ENCODE results near the gene NGDN. TPM values are rescaled to one million over a fixed set of nuclear protein-coding genes. Genes with fewer than 3 reads are reported as not detected.
"Not testable (repeated sequence)": the region's sequence is repeated elsewhere in the genome, so short reads cannot be mapped to it uniquely, and the experiment has no call there.

The NGDN gene
- total RNA-seq, 1 experiment from 2014 or later: 24.7 TPM

- H3K36me3 ChIP-seq (ENCODE audit: control insufficient read depth, insufficient read depth, low read length); ATAC-seq; CTCF ChIA-PET; BruUV-seq (replicated peaks); in situ Hi-C loops (cut with HindIII; ENCODE audit: low pct_unique_long_range_greater_than_20kb, low sequenced_read_pairs); H3K4me1 ChIP-seq (ENCODE audit: control insufficient read depth, insufficient read depth, low read length); H3K27ac ChIP-seq (ENCODE audit: low read length); intact Hi-C loops (cut with micrococcal nuclease; ENCODE audit: unreplicated experiment); H3K27me3 ChIP-seq (ENCODE audit: control insufficient read depth, insufficient read depth, low read length); H3K4me3 ChIP-seq (ENCODE audit: low read depth in 2 of 2, low read length in 2 of 2); H3K9me3 ChIP-seq (ENCODE audit: control insufficient read depth, insufficient read depth, low read depth, low read length); DNase-seq (ENCODE audit: low read depth, low spot score): not testable (repeated sequence)
- POLR2A ChIA-PET: interaction anchor here (0.6 kb wide), 1 partner anchor 143 kb away, joined by 5 read pairs; no protein-coding TSS in a partner anchor
- TF ChIP-seq, protein P1, sequence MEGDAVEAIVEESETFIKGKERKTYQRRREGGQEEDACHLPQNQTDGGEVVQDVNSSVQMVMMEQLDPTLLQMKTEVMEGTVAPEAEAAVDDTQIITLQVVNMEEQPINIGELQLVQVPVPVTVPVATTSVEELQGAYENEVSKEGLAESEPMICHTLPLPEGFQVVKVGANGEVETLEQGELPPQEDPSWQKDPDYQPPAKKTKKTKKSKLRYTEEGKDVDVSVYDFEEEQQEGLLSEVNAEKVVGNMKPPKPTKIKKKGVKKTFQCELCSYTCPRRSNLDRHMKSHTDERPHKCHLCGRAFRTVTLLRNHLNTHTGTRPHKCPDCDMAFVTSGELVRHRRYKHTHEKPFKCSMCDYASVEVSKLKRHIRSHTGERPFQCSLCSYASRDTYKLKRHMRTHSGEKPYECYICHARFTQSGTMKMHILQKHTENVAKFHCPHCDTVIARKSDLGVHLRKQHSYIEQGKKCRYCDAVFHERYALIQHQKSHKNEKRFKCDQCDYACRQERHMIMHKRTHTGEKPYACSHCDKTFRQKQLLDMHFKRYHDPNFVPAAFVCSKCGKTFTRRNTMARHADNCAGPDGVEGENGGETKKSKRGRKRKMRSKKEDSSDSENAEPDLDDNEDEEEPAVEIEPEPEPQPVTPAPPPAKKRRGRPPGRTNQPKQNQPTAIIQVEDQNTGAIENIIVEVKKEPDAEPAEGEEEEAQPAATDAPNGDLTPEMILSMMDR (IDR thresholded peaks at IDR 0.05): peak; percentile 35
Measured at GRCh38 chr14:23456883-23457586, 12.5 kb upstream of the NGDN start.

GRCh38 chr14:23457587-23458445, 11.7 kb upstream of the NGDN start:
- POLR2A ChIA-PET: no interaction called here
- Histone ChIP-seq H3K4me1 (ENCODE audit: control insufficient read depth, insufficient read depth, low read length) (no peaks in the 10 kb centered on the region), H3K27ac (ENCODE audit: low read length) (no peak overlapping the region), H3K9me3 (ENCODE audit: control insufficient read depth, insufficient read depth, low read depth, low read length) (no peaks in the 10 kb centered on the region), H3K4me3 (ENCODE audit: low read depth in 2 of 2, low read length in 2 of 2) (no peak overlapping the region), H3K36me3 (ENCODE audit: control insufficient read depth, insufficient read depth, low read length) (no peaks in the 10 kb centered on the region), H3K27me3 (ENCODE audit: control insufficient read depth, insufficient read depth, low read length) (peaks cover 2% of the 10 kb centered on the region; the same call in 1 of the 2 replicates)
- CTCF ChIA-PET: no interaction called here
- TF ChIP-seq POLR2AphosphoS5 (IDR thresholded peaks at IDR 0.05; ENCODE audit: low read depth, low read length) (no peak), SIN3A (IDR thresholded peaks at IDR 0.05; ENCODE audit: borderline replicate concordance, insufficient read depth, low read depth, low read length) (no peak), REST (IDR thresholded peaks at IDR 0.05; ENCODE audit: insufficient read depth in 1 of 2, low read depth in 2 of 2, low read length in 1 of 2) (no peak), TCF7L2 (IDR thresholded peaks at IDR 0.05; ENCODE audit: low read depth, low read length) (no peak)
- TF ChIP-seq, protein P1 (IDR thresholded peaks at IDR 0.05): no peak
- in situ Hi-C loops (cut with HindIII; ENCODE audit: low pct_unique_long_range_greater_than_20kb, low sequenced_read_pairs): no loop called here
- ATAC-seq (no peak), DNase-seq (ENCODE audit: low read depth, low spot score) (no peak)
- intact Hi-C loops (cut with micrococcal nuclease; ENCODE audit: unreplicated experiment): no loop called here
- BruUV-seq (replicated peaks): no TSS peak

Data from Panc1 (cell line).